Measurements from ENCODE around the gene CABCOCO1. TPM values are rescaled to one million over a fixed set of nuclear protein-coding genes. Genes with fewer than 3 reads are reported as not detected.

CABCOCO1 gene
- polyA plus RNA-seq, 1 of the 3 experiments (the other 2 are of a cell fraction), result 0.71 TPM

- Histone ChIP-seq H3K4me1 (ENCODE audit: control insufficient read depth in 1 of 2, insufficient read depth in 2 of 2, low read depth in 1 of 2, low read length in 1 of 2) (peaks cover 5 to 6% of the 10 kb centered on the region in 2 experiments; a peak in 3 of 4 replicates), H3K27me3 (ENCODE audit: insufficient read depth) (no peaks in the 10 kb centered on the region), H3K9ac (no peak overlapping the region), H3K9me2 (no peaks in the 10 kb centered on the region), H4K20me1 (ENCODE audit: insufficient read depth) (no peaks in the 10 kb centered on the region), H3K79me2 (ENCODE audit: insufficient read depth) (no peaks in the 10 kb centered on the region), H3K9me3 (no peaks in the 10 kb centered on the region), H2AFZ (ENCODE audit: low read depth) (no peak overlapping the region), H3K27ac (ENCODE audit: low read depth in 2 of 2, low read length in 1 of 2) (peak overlapping the region in 1 of 2 experiments; percentile 50; a peak in 2 of 4 replicates), H3K4me2 (no peak overlapping the region), H3K36me3 (replicated peaks in 1 of 2; ENCODE audit: control insufficient read depth in 1 of 2, insufficient read depth in 2 of 2, low read length in 1 of 2) (no peaks in the 10 kb centered on the region), H3F3A (replicated peaks; ENCODE audit: insufficient read depth) (peaks cover 5% of the 10 kb centered on the region), H3K4me3 (ENCODE audit: low read depth in 2 of 2, low read length in 1 of 2) (no peak overlapping the region)
- WGBS (ENCODE audit: low lambda C conversion rate), result 96% methylated on average over 6 of the region's 6 CpGs
- DNase-seq, result no peak
- TF ChIP-seq POLR2AphosphoS5 (IDR thresholded peaks at IDR 0.05; ENCODE audit: low read depth, low read length) (no peak), RXRA (IDR thresholded peaks at IDR 0.05; ENCODE audit: borderline replicate concordance, low read depth) (no peak), GABPA (IDR thresholded peaks at IDR 0.05; ENCODE audit: low read depth) (no peak), JUND (IDR thresholded peaks at IDR 0.05) (no peak), SIN3A (IDR thresholded peaks at IDR 0.05; ENCODE audit: borderline replicate concordance, low read depth, low read length) (no peak), FOXM1 (IDR thresholded peaks at IDR 0.05; ENCODE audit: low read depth) (no peak), USF2 (IDR thresholded peaks at IDR 0.05; ENCODE audit: borderline replicate concordance, low read depth, low read length) (no peak), RCOR1 (IDR thresholded peaks at IDR 0.05; ENCODE audit: low read length) (no peak), EZH2phosphoT487 (IDR thresholded peaks at IDR 0.05; ENCODE audit: borderline replicate concordance, low read depth) (no peak), GATA2 (CRISPR knock-in tag; IDR thresholded peaks at IDR 0.05) (no peak), FOSL2 (IDR thresholded peaks at IDR 0.05; ENCODE audit: borderline replicate concordance, low read depth) (no peak), ZBTB33 (IDR thresholded peaks at IDR 0.05; ENCODE audit: borderline replicate concordance, low read depth) (no peak), EP300 (IDR thresholded peaks at IDR 0.05; ENCODE audit: borderline replicate concordance in 1 of 2, low read depth in 1 of 2, low read length in 1 of 2) (no peak), MEF2A (IDR thresholded peaks at IDR 0.05; ENCODE audit: borderline replicate concordance, low read depth) (no peak), TAF1 (IDR thresholded peaks at IDR 0.05; ENCODE audit: borderline replicate concordance, low read depth, low read length) (no peak), IRF3 (IDR thresholded peaks at IDR 0.05; ENCODE audit: low read depth, low read length) (no peak)
- CTCF ChIA-PET, result no interaction called here
- POLR2A ChIA-PET, result no interaction called here
These were observed 116.5 kb downstream of the CABCOCO1 start for GRCh38 chr10:61779276-61779675.
